HL-60 (cell line): ENCODE results near the gene ITGAE.

Experiments used
- POLR2AphosphoS5 ChIP-seq: IDR thresholded peaks from 2 replicates; pipeline ENCODE4 v1.6.1; 2012; ENCODE audit warnings: low read depth
- TF ChIP-seq, protein P1 (sequence below): IDR thresholded peaks from one replicate; pipeline ENCODE4 v1.5.1; 2011; ENCODE audit warnings: low read length, control low read depth, inconsistent platforms; ENCODE audit not compliant: insufficient read depth
- TF ChIP-seq, protein P2 (sequence below): IDR thresholded peaks from 2 replicates; pipeline ENCODE4 v1.6.1; 2012; ENCODE audit warnings: low read depth; ENCODE audit not compliant: insufficient replicate concordance

DNA sequence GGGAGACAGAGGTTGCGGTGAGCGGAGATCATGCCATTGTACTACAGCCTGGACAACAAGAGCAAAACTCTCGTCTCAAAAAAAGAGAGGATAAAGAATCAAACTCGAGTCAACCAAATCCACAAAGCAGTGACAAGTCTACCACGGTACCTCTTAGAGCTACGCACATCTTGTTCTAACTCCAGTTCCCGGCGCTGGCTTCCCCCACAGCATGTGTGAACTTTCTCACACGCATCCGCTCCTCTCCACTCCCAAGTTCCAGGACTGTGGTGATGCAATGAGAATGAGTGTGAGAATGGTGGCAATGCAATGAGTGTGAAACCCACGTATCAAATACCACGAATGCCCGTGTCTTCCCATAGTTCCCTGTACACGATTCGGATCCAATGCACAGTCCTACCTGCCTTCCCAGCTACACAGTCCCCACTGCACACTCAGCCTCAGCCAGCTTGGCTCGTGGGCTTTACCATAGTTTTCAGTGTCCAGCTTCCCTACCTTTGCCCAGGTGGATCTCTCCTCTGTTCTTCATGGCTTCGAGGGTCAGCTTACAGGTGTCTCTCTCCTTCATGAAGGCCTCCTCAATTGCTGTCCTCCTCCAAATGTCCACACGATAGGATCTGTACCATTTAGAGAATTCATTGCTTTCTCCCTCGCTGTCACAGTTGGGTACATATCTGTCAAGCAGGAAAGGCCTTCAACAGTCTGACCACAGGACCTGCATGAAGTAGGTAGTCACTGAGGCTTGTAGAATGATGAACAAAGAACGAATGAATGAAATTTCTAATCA, 95.9 kb downstream of the ITGAE start:
- TF ChIP-seq, protein P1, sequence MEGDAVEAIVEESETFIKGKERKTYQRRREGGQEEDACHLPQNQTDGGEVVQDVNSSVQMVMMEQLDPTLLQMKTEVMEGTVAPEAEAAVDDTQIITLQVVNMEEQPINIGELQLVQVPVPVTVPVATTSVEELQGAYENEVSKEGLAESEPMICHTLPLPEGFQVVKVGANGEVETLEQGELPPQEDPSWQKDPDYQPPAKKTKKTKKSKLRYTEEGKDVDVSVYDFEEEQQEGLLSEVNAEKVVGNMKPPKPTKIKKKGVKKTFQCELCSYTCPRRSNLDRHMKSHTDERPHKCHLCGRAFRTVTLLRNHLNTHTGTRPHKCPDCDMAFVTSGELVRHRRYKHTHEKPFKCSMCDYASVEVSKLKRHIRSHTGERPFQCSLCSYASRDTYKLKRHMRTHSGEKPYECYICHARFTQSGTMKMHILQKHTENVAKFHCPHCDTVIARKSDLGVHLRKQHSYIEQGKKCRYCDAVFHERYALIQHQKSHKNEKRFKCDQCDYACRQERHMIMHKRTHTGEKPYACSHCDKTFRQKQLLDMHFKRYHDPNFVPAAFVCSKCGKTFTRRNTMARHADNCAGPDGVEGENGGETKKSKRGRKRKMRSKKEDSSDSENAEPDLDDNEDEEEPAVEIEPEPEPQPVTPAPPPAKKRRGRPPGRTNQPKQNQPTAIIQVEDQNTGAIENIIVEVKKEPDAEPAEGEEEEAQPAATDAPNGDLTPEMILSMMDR = no peak
- no peak for TF ChIP-seq POLR2AphosphoS5
- TF ChIP-seq, protein P2, sequence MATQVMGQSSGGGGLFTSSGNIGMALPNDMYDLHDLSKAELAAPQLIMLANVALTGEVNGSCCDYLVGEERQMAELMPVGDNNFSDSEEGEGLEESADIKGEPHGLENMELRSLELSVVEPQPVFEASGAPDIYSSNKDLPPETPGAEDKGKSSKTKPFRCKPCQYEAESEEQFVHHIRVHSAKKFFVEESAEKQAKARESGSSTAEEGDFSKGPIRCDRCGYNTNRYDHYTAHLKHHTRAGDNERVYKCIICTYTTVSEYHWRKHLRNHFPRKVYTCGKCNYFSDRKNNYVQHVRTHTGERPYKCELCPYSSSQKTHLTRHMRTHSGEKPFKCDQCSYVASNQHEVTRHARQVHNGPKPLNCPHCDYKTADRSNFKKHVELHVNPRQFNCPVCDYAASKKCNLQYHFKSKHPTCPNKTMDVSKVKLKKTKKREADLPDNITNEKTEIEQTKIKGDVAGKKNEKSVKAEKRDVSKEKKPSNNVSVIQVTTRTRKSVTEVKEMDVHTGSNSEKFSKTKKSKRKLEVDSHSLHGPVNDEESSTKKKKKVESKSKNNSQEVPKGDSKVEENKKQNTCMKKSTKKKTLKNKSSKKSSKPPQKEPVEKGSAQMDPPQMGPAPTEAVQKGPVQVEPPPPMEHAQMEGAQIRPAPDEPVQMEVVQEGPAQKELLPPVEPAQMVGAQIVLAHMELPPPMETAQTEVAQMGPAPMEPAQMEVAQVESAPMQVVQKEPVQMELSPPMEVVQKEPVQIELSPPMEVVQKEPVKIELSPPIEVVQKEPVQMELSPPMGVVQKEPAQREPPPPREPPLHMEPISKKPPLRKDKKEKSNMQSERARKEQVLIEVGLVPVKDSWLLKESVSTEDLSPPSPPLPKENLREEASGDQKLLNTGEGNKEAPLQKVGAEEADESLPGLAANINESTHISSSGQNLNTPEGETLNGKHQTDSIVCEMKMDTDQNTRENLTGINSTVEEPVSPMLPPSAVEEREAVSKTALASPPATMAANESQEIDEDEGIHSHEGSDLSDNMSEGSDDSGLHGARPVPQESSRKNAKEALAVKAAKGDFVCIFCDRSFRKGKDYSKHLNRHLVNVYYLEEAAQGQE = no peak
